PFSK-1 (cell line): ENCODE measurements around the gene WNT4.

Experiments
- FOXP2 ChIP-seq: optimal IDR thresholded peaks from 2 replicates; pipeline ENCODE3; 2011; ENCODE audit warnings: borderline replicate concordance, control low read depth, inconsistent platforms; ENCODE audit not compliant: insufficient read depth; ENCODE audit errors: extremely low read length, extremely low read depth
- POLR2AphosphoS5 ChIP-seq: IDR thresholded peaks from 2 replicates; pipeline ENCODE4 v1.6.1; 2012; ENCODE audit warnings: low read depth, mild to moderate bottlenecking, control low read depth, low read length, moderate library complexity
- SIN3A ChIP-seq: IDR thresholded peaks from 2 replicates; pipeline ENCODE4 v1.6.1; 2012; ENCODE audit warnings: mild to moderate bottlenecking, low read length, moderate library complexity, borderline replicate concordance; ENCODE audit not compliant: insufficient read depth
- TAF1 ChIP-seq: IDR thresholded peaks from 2 replicates; pipeline ENCODE4 v1.6.1; 2012; ENCODE audit warnings: low read length, control low read depth, borderline replicate concordance; ENCODE audit not compliant: insufficient read depth
- TF ChIP-seq, protein P1 (sequence below), 2 experiments: IDR thresholded peaks; 2 replicates each; pipeline versions ENCODE4 v1.6.1 to v1.8.0; 2011 to 2012; ENCODE audit warnings: low read depth in 2 of 2, low read length in 2 of 2, control low read depth in 1 of 2, inconsistent platforms in 1 of 2, mild to moderate bottlenecking in 1 of 2, moderate library complexity in 1 of 2; ENCODE audit not compliant: insufficient read depth in 1 of 2

Gene WNT4

DNA sequence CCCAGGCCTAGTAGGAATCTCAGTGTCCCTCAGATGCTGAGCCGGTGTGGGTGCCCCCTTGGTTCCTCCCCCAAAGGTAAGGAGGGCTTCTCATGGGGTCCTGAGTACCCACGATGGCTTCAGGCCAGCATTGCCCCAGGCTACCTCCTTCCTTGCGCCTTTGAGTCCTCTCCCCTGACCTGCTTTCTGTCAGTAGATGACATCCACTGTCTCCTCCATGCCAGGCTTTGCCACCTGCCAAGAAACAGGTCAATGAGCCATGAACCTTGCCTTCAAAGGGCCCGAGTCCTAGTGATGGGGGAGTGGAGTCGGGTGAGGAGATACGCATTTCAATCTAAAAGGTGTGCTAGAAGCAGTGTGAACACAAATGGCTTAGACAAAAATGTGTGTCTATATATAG is 15.6 kb downstream of the WNT4 start:
- no peak for TF ChIP-seq FOXP2
- TF ChIP-seq SIN3A = no peak
- no peak for TF ChIP-seq POLR2AphosphoS5
- TF ChIP-seq, protein P1, sequence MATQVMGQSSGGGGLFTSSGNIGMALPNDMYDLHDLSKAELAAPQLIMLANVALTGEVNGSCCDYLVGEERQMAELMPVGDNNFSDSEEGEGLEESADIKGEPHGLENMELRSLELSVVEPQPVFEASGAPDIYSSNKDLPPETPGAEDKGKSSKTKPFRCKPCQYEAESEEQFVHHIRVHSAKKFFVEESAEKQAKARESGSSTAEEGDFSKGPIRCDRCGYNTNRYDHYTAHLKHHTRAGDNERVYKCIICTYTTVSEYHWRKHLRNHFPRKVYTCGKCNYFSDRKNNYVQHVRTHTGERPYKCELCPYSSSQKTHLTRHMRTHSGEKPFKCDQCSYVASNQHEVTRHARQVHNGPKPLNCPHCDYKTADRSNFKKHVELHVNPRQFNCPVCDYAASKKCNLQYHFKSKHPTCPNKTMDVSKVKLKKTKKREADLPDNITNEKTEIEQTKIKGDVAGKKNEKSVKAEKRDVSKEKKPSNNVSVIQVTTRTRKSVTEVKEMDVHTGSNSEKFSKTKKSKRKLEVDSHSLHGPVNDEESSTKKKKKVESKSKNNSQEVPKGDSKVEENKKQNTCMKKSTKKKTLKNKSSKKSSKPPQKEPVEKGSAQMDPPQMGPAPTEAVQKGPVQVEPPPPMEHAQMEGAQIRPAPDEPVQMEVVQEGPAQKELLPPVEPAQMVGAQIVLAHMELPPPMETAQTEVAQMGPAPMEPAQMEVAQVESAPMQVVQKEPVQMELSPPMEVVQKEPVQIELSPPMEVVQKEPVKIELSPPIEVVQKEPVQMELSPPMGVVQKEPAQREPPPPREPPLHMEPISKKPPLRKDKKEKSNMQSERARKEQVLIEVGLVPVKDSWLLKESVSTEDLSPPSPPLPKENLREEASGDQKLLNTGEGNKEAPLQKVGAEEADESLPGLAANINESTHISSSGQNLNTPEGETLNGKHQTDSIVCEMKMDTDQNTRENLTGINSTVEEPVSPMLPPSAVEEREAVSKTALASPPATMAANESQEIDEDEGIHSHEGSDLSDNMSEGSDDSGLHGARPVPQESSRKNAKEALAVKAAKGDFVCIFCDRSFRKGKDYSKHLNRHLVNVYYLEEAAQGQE (IDR thresholded peaks at IDR 0.05; ENCODE audit: insufficient read depth in 1 of 2, low read depth in 2 of 2, low read length in 2 of 2) = no peak
- no peak for TF ChIP-seq TAF1

DNA sequence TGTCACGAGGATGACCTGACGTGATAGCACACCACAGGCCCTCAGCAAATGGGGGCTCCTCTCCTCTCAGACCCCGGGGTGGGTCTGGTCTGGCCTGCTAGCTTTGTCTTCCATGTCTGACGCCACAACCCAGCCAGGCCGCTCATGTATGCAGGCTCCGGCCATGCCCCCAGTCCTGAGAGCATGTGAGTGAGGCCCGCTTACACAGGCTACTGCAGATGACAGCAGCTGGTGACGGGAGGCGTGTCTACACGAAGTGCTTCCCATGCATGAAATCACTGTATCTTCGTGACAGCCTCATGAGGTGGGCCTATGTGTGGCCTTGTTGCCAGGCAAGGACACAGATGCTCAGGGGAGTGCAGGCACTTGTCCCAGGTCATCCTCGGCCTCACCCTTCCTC is 16.4 kb downstream of the WNT4 start:
- TF ChIP-seq POLR2AphosphoS5 = no peak
- TF ChIP-seq FOXP2 = no peak
- TF ChIP-seq, protein P1 (IDR thresholded peaks at IDR 0.05; ENCODE audit: insufficient read depth in 1 of 2, low read depth in 2 of 2, low read length in 2 of 2) = no peak
- TF ChIP-seq TAF1 = no peak
- no peak for TF ChIP-seq SIN3A

DNA sequence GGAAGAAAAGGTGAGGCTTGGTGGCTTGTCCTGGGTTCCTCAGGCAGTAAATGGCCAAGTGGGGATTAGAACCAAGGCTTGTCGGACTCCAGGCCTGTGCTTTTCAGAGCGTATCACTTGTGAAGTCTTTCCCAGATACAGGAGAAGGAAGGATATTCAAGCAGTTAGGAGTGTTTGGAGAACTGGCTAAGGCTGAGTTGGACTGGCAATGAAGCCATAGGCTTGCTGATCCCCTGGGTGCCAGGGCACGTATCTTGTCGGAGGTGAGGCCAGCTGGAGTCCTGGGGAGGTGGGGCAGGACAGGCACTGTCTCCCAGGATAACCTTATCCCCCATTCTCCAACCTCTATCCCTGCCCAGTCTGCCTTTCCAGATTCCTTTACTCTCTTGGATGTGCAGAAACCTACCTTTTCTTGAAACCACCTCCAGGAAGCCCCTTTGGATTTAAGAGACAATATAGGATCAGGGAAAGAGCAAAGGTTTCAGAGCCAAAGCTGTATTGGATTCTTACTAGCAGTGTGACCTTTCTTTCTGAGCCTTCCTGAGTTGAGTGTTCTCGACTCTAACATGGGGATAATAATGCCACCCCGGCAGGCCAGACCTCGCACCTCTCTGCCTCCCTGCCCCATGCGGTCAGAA is 18.2 kb downstream of the WNT4 start:
- TF ChIP-seq FOXP2 = no peak
- TF ChIP-seq, protein P1 (IDR thresholded peaks at IDR 0.05; ENCODE audit: insufficient read depth in 1 of 2, low read depth in 2 of 2, low read length in 2 of 2) = no peak
- no peak for TF ChIP-seq SIN3A
- no peak for TF ChIP-seq POLR2AphosphoS5
- TF ChIP-seq TAF1 = no peak

DNA sequence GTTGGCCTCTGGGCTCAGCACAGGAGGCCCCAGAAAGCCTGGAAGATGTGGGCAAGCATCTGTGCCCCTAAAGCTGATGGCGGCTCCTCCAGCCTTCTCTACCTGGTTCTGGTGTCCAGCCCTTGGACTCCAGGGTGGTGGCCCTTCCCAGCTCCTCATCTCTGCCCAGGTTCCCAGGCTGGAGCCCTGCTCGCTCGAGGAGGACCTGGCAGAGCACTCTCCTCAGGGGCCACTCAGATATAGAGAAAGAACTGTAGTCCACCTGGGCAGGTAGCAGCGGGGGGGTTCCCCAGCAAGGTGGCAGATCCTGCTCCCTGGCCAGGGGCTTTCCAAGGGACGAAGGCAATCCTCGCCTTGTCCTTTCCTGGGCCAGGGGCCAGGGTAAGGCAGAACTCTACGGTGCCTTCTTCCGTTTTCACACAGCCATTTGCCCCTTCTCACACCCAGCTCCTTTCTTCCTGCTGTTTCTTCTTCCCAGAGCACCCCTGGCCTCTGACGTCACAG is 18.9 kb downstream of the WNT4 start:
- no peak for TF ChIP-seq SIN3A
- TF ChIP-seq POLR2AphosphoS5 = no peak
- TF ChIP-seq, protein P1 (IDR thresholded peaks at IDR 0.05; ENCODE audit: insufficient read depth in 1 of 2, low read depth in 2 of 2, low read length in 2 of 2) = no peak
- no peak for TF ChIP-seq TAF1
- no peak for TF ChIP-seq FOXP2

DNA sequence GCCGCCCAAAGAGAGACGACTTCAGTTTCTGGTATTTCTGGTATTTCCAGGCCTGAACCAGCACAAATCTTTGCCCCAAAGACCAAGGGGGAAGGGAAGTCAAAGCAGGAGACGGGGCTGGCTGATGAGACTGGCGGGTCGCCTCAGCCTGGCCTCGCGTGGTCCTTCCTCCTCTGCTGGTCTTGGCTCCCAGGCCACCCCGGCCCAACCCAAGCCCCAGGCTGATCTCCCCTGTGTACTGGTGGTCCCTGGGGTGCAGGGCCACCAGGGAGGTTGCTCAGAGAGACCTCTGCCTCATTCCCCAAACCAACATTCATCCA is 19.9 kb downstream of the WNT4 start:
- TF ChIP-seq POLR2AphosphoS5 (no peak), FOXP2 (no peak), TAF1 (no peak), SIN3A (no peak)
- TF ChIP-seq, protein P1 (IDR thresholded peaks at IDR 0.05; ENCODE audit: insufficient read depth in 1 of 2, low read depth in 2 of 2, low read length in 2 of 2) = no peak
